H9 (cell line): ENCODE measurements around the gene YES1. TPM values are rescaled to one million over a fixed set of nuclear protein-coding genes. Genes with fewer than 3 reads are reported as not detected.

Source experiments
- DNase-seq: peaks from one replicate; pipeline ENCODE4 v3.0.0-alpha.2; 2017
- H2AFZ ChIP-seq: one replicate; pipeline ENCODE4 v1.6.1; 2013; ENCODE audit warnings: mild to moderate bottlenecking, low read length, control low read depth, moderate library complexity
- H2AK5ac ChIP-seq: 2 replicates; pipeline ENCODE4 v1.6.1; 2013; ENCODE audit warnings: low read length, control low read depth, mixed read lengths; ENCODE audit not compliant: insufficient read length
- H2BK120ac ChIP-seq: one replicate; pipeline ENCODE4 v1.6.1; 2013; ENCODE audit warnings: low read depth, mild to moderate bottlenecking, low read length, control low read depth, inconsistent platforms; ENCODE audit not compliant: poor library complexity, severe bottlenecking
- H2BK12ac ChIP-seq: 2 replicates; pipeline ENCODE4 v1.6.1; 2013; ENCODE audit warnings: low read length, control low read depth, mixed read lengths, low read depth; ENCODE audit not compliant: insufficient read length
- H2BK15ac ChIP-seq: 2 replicates; pipeline ENCODE4 v1.6.1; 2013; ENCODE audit warnings: low read depth, low read length, control low read depth
- H2BK20ac ChIP-seq: one replicate; pipeline ENCODE4 v1.6.1; 2013; ENCODE audit warnings: low read depth, mild to moderate bottlenecking, low read length, control low read depth, inconsistent platforms; ENCODE audit not compliant: poor library complexity, severe bottlenecking
- H2BK5ac ChIP-seq: 2 replicates; pipeline ENCODE4 v1.6.1; 2013; ENCODE audit warnings: low read length, control low read depth, mixed read lengths; ENCODE audit not compliant: insufficient read length
- H3K14ac ChIP-seq: 2 replicates; pipeline ENCODE4 v1.6.1; 2013; ENCODE audit warnings: low read length, control low read depth; ENCODE audit not compliant: insufficient read depth
- H3K18ac ChIP-seq: 2 replicates; pipeline ENCODE4 v1.6.1; 2013; ENCODE audit warnings: low read depth, mild to moderate bottlenecking, mixed read lengths, low read length, control low read depth; ENCODE audit not compliant: insufficient read length
- H3K23ac ChIP-seq: 2 replicates; pipeline ENCODE4 v1.6.1; 2013; ENCODE audit warnings: low read length, control low read depth, mixed read lengths, low read depth; ENCODE audit not compliant: insufficient read length
- H3K23me2 ChIP-seq: 2 replicates; pipeline ENCODE4 v1.6.1; 2013; ENCODE audit warnings: low read depth, mild to moderate bottlenecking, mixed read lengths, low read length, control low read depth; ENCODE audit not compliant: insufficient read length, poor library complexity, severe bottlenecking
- H3K27ac ChIP-seq: 2 replicates; pipeline ENCODE4 v1.5.1; 2013; ENCODE audit warnings: low read length, control low read depth, mixed read lengths, low read depth; ENCODE audit not compliant: insufficient read length
- H3K27me3 ChIP-seq: 2 replicates; pipeline ENCODE4 v1.6.1; 2013; ENCODE audit warnings: low read length, control low read depth, inconsistent platforms; ENCODE audit not compliant: insufficient read depth
- H3K4ac ChIP-seq: 2 replicates; pipeline ENCODE4 v1.6.1; 2013; ENCODE audit warnings: low read depth, mild to moderate bottlenecking, control low read depth, inconsistent platforms, low read length, moderate library complexity
- H3K4me1 ChIP-seq: 2 replicates; pipeline ENCODE4 v1.6.1; 2013; ENCODE audit warnings: low read length, control low read depth, inconsistent platforms; ENCODE audit not compliant: insufficient read depth
- H3K4me2 ChIP-seq: 2 replicates; pipeline ENCODE4 v1.6.1; 2013; ENCODE audit warnings: low read length, control low read depth, mixed read lengths; ENCODE audit not compliant: insufficient read length, insufficient read depth
- H3K56ac ChIP-seq: 2 replicates; pipeline ENCODE4 v1.6.1; 2013; ENCODE audit warnings: low read depth, mild to moderate bottlenecking, mixed read lengths, low read length, control low read depth; ENCODE audit not compliant: insufficient read length
- H3K79me1 ChIP-seq: 2 replicates; pipeline ENCODE4 v1.6.1; 2013; ENCODE audit warnings: low read depth, mild to moderate bottlenecking, moderate library complexity, low read length, control low read depth, inconsistent platforms; ENCODE audit not compliant: insufficient read depth, poor library complexity, severe bottlenecking
- H3K79me2 ChIP-seq: 2 replicates; pipeline ENCODE4 v1.6.1; 2013; ENCODE audit warnings: low read length, control low read depth, inconsistent platforms; ENCODE audit not compliant: insufficient read depth
- H3K9ac ChIP-seq: 2 replicates; pipeline ENCODE4 v1.6.1; 2013; ENCODE audit warnings: low read length, control low read depth, mixed read lengths; ENCODE audit not compliant: insufficient read length; ENCODE audit errors: extremely low read depth
- H3K9me3 ChIP-seq: one replicate; pipeline ENCODE4 v1.6.1; 2013; ENCODE audit warnings: low read depth, low read length, inconsistent platforms; ENCODE audit not compliant: control insufficient read depth
- H3T11ph ChIP-seq: one replicate; pipeline ENCODE4 v1.6.1; 2013; ENCODE audit warnings: mild to moderate bottlenecking, low read length, control low read depth, inconsistent platforms
- H4K20me1 ChIP-seq: one replicate; pipeline ENCODE4 v1.6.1; 2013; ENCODE audit not compliant: control insufficient read depth, insufficient read length, insufficient read depth
- H4K5ac ChIP-seq: 2 replicates; pipeline ENCODE4 v1.6.1; 2013; ENCODE audit warnings: low read depth, mild to moderate bottlenecking, mixed read lengths, low read length, control low read depth; ENCODE audit not compliant: insufficient read length
- H4K8ac ChIP-seq: replicated peaks from 2 replicates; pipeline ENCODE4 v1.6.1; 2013; ENCODE audit warnings: low read length, control low read depth, mixed read lengths, low read depth; ENCODE audit not compliant: insufficient read length
- H4K91ac ChIP-seq: 2 replicates; pipeline ENCODE4 v1.6.1; 2013; ENCODE audit warnings: low read depth, mild to moderate bottlenecking, moderate library complexity, mixed read lengths, low read length, control low read depth; ENCODE audit not compliant: insufficient read length
- H3K27ac Mint-ChIP-seq, 3 experiments: 2 replicates in 2 of 3; 3 replicates in 1 of 3; pipeline ENCODE4 v1.8.0; 2020 to 2021; ENCODE audit warnings: mixed read lengths in 3 of 3, mild to moderate bottlenecking in 1 of 3, moderate library complexity in 1 of 3
- H3K27me3 Mint-ChIP-seq: 2 replicates; pipeline ENCODE4 v1.8.0; 2021; ENCODE audit warnings: low read depth, mild to moderate bottlenecking, moderate library complexity, mixed read lengths
- H3K36me3 Mint-ChIP-seq, 3 experiments: 2 replicates in 2 of 3; 3 replicates in 1 of 3; pipeline ENCODE4 v1.8.0; 2020 to 2021; ENCODE audit warnings: low read depth in 3 of 3, mixed read lengths in 3 of 3; ENCODE audit not compliant: insufficient read depth in 1 of 3
- H3K4me1 Mint-ChIP-seq, 2 experiments: 2 replicates each; pipeline ENCODE4 v1.8.0; 2020; ENCODE audit warnings: mixed read lengths in 2 of 2
- H3K4me3 Mint-ChIP-seq, 2 experiments: 2 replicates in 1 of 2; 3 replicates in 1 of 2; pipeline ENCODE4 v1.8.0; 2020 to 2021; ENCODE audit warnings: mild to moderate bottlenecking in 2 of 2, mixed read lengths in 2 of 2, moderate library complexity in 1 of 2
- H3K9me3 Mint-ChIP-seq, 2 experiments: 2 replicates in 1 of 2; 3 replicates in 1 of 2; pipeline ENCODE4 v1.8.0; 2020; ENCODE audit warnings: mild to moderate bottlenecking in 2 of 2, mixed read lengths in 2 of 2, moderate library complexity in 1 of 2
- WGBS: extraction: QIAGEN DNeasy Blood & Tissue Kit; methylation state at CpG from one replicate; pipeline ENCODE4 v1.1.7; 2013; ENCODE audit warnings: missing lambda C conversion rate, low lambda C conversion rate, mixed read lengths; ENCODE audit not compliant: insufficient read length; ENCODE audit errors: extremely low coverage; 5-methylcytosine and 5-hydroxymethylcytosine counted together
- total RNA-seq: library from RNA; stranded (reverse); gene quantifications from 2 replicates; pipeline ENCODE4 v1.2.1, GENCODE V29; 2021
- TF ChIP-seq, protein P1 (sequence below): fragments of 200-600 bp; sonication (generic); conservative IDR thresholded peaks from 3 replicates; pipeline ENCODE4 v1.8.0; 2021; ENCODE audit warnings: antibody characterized with exemption, mild to moderate bottlenecking

The YES1 gene
- total RNA-seq, 1 experiment from 2014 or later = 86.9 TPM

- no peak overlapping the region for H2BK120ac ChIP-seq
- no peak overlapping the region for H2BK12ac ChIP-seq
- no peak overlapping the region for H4K91ac ChIP-seq
- peaks cover 89% of the 10 kb centered on the region for H3K27me3 Mint-ChIP-seq
- no peak for DNase-seq
- H3K4ac ChIP-seq = no peak overlapping the region
- peaks cover 30% of the 10 kb centered on the region for H3K27me3 ChIP-seq
- H3K9me3 Mint-ChIP-seq = no peaks in the 10 kb centered on the region; a peak in 1 of 5 replicates
- TF ChIP-seq, protein P1, sequence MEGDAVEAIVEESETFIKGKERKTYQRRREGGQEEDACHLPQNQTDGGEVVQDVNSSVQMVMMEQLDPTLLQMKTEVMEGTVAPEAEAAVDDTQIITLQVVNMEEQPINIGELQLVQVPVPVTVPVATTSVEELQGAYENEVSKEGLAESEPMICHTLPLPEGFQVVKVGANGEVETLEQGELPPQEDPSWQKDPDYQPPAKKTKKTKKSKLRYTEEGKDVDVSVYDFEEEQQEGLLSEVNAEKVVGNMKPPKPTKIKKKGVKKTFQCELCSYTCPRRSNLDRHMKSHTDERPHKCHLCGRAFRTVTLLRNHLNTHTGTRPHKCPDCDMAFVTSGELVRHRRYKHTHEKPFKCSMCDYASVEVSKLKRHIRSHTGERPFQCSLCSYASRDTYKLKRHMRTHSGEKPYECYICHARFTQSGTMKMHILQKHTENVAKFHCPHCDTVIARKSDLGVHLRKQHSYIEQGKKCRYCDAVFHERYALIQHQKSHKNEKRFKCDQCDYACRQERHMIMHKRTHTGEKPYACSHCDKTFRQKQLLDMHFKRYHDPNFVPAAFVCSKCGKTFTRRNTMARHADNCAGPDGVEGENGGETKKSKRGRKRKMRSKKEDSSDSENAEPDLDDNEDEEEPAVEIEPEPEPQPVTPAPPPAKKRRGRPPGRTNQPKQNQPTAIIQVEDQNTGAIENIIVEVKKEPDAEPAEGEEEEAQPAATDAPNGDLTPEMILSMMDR = no peak
- H3K9ac ChIP-seq = no peak overlapping the region
- H3K36me3 Mint-ChIP-seq = no peaks in the 10 kb centered on the region
- WGBS = no CpG with 5 or more reads among the region's 1 CpG
- H2BK20ac ChIP-seq = no peak overlapping the region
- H3K56ac ChIP-seq = no peak overlapping the region
- H3K4me1 Mint-ChIP-seq = peaks cover 3 to 6% of the 10 kb centered on the region in 2 experiments
- H2BK15ac ChIP-seq = no peak overlapping the region
- no peak overlapping the region for H2AFZ ChIP-seq
- no peak overlapping the region for H3K4me3 Mint-ChIP-seq
- H3K4me1 ChIP-seq = no peaks in the 10 kb centered on the region
- no peak overlapping the region for H3K27ac ChIP-seq
- no peak overlapping the region for H3K23ac ChIP-seq
- H3T11ph ChIP-seq = no peak overlapping the region
- peaks cover 3% of the 10 kb centered on the region for H4K20me1 ChIP-seq
- H3K23me2 ChIP-seq = no peaks in the 10 kb centered on the region
- H3K18ac ChIP-seq = no peak overlapping the region
- H3K79me1 ChIP-seq = no peaks in the 10 kb centered on the region
- H3K9me3 ChIP-seq = no peaks in the 10 kb centered on the region
- H2BK5ac ChIP-seq = no peak overlapping the region
- no peak overlapping the region for H3K14ac ChIP-seq
- no peak overlapping the region for H3K4me2 ChIP-seq
- no peaks in the 10 kb centered on the region for H3K79me2 ChIP-seq
- no peak overlapping the region for H3K27ac Mint-ChIP-seq
- no peak overlapping the region for H4K5ac ChIP-seq
- no peak overlapping the region for H4K8ac ChIP-seq
- H2AK5ac ChIP-seq = no peak overlapping the region
Measured at GRCh38 chr18:840023-840408, 28.0 kb upstream of the YES1 start.
